Fibroblast of skin of right biceps (primary cell): ENCODE results near the gene ARSG.
"Not testable (repeated sequence)": the region's sequence is repeated elsewhere in the genome, so short reads cannot be mapped to it uniquely, and the experiment has no call there.

Experiments used
- DNase-seq: peaks from one replicate; pipeline ENCODE4 v3.0.0-alpha.2; 2013

ARSG gene

DNA sequence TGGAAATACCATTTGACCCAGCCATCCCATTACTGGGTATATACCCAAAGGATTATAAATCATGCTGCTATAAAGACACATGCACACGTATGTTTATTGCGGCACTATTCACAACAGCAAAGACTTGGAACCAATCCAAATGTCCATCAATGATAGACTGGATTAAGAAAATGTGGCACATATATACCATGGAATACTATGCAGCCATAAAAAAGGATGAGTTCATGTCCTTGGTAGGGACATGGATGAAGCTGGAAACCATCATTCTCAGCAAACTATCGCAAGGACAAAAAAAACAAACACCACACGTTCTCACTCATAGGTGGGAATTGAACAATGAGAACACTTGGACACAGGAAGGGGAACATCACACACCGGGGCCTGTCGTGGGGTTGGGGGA is 9.3 kb upstream of the ARSG start:
- not testable (repeated sequence) for DNase-seq

DNA sequence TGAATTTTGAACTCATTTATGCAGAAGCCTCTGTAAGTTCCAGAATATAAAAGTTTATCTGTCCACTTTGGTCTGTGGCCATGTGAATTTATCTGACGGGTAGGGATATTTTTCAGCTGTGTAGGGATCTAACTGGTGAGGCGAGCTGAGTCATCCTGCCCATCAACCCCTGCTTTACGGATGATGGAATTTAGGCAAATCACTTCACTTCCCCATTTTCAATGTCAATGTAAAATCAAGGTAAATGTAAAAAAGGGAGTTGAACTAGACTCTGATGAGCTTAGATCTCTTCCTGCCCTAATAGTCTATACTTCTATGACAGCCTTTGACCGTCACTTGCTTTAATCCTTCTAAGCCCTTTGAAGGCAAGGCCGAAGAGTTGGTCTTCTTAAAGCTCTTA is 2.9 kb upstream of the ARSG start:
- DNase-seq, result no peak

DNA sequence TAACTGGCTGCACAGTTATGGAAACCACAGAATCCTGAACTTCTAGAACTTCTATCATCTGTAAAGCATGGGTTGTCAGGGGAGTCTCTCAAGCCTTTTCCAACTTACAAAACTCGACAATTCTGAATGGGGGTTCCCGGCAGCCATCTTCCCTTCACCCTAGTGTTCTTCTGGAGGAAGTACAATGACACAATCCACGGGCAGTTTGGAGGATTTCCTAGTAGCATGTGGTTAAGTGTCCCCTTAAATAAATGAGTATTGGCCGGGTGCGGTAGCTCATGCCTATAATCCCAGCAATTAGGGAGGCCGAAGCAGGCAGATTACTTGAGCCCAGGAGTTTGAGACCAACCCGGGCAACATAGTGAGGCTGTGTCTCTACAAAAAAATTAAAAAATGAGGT is 2.5 kb upstream of the ARSG start:
- no peak for DNase-seq

DNA sequence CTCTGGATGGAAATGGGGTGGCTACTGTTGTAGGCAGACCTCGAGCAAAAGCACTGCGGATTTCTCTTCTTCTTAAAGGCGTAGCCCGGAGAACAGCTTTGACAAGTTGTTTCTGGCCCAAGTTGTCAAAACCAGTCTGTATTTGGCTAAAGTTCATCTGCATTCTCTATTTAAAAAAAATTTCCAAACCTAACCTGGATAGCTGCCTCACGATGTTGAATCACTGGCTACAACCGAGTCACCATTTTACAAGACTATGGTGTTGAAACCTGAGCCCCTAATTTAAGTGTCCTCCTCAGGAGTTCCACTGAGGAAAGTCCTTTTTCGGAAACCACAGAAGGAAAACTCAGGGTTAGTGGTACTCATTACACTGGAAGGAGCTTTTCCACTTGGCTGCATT is 1.8 kb upstream of the ARSG start:
- no peak for DNase-seq

DNA sequence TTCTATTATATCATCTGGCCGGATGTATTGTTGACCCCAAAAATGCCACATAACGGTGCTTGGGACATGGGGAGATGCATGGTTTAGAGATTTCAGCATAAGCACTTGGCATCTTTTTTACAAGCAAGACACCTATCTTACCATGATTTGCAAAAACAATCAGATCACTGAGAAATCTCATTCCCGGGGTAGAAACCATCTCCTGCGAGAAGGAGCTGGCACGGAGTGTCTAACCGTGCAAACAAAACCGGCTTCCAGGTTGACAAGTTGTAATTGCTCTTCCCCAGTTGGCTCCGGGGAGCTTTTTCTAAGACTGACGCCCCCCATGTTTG is 1.4 kb upstream of the ARSG start:
- DNase-seq, result no peak

DNA sequence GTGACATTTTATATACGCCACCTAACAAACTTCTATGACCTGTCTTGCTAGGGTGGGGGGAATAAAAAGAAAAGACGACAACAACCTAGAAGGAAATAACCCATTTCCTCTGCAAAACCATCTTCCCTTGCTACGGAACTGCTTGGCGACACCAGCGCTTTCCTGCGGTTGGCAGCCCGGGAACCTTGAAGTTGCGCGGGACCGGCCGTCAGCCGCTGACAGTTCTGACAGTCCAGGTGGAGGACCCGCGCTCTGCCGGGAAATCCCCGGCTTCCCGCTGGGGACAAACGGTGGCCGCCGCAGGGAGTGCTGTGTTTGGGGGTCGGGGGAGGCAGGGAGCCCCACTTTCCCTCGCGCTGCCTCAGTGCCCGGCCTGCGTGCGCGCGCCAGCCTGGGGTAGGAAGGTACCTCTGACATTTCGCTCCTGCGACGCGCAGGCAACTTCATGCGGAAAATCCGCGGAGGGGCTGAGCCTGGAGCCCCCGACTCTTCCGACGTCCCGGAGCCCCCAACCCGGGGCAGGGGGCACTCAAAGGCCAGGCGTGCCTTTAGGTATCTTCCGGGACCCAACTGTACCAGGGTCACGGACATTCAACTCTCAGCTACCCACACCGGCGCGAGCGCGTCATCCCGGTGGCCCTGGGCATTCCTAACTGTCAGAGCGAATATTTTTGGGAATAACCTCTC is 884 bp upstream of the ARSG start:
- DNase-seq, result no peak

DNA sequence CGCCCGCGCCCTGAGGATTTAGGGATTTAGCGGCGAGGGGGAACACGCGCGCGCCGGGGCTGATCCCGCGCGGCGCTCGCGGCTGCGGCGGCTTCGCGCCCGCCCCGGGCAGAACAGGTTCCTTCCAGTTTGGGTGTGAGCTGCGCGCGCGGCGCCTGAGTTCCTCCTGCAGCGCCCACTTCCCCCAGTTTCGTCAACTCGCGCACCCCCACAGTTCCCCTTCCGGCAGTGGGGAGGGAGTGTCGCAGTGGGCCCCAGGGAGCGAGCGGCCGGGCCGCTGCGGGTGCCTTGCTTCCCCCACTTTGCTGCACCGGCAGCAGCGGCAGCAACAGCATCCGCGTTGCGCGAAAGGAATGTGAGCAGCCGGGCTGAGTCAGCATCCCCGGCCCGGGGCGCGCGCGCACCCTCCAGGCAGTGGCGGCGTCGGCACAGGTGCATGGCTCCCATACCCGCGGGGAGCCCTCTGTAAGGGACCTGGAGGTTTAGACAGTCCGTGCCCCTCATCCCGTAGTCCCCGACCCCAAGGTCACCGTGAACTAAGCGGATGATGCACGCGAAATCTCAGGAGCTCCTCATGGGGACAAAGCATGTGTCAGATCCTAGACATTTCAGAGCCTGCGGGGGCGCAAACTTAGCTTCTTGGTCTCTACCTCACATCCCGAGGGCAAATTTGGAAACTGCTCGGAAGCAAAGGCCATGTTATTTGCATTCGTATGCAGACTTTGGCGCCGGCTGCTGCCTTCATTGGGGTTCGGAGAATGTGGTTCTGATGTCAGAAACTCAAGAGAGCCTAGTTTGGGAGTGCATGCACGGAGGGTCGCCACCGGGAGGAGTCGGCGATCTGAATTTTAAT is 767 bp downstream of the ARSG start:
- DNase-seq, result peak; percentile 62

DNA sequence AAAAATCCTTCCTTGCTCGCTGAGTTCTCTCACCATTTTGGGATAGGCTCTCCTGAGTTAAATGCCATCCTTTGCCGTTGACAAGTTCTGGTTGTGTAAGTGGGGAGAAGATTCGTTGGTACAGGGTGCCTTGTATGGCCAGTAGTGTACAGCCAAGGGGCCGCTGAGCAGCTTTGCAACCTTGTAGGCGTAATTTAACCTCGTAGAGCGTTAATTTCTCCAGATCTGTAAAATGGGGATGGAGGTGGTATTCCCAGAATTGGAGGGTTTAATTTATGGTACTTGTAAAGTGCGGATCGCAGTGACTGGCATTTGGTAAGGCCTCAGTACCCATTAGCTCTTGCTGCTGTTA is 1.4 kb downstream of the ARSG start:
- DNase-seq, result no peak

DNA sequence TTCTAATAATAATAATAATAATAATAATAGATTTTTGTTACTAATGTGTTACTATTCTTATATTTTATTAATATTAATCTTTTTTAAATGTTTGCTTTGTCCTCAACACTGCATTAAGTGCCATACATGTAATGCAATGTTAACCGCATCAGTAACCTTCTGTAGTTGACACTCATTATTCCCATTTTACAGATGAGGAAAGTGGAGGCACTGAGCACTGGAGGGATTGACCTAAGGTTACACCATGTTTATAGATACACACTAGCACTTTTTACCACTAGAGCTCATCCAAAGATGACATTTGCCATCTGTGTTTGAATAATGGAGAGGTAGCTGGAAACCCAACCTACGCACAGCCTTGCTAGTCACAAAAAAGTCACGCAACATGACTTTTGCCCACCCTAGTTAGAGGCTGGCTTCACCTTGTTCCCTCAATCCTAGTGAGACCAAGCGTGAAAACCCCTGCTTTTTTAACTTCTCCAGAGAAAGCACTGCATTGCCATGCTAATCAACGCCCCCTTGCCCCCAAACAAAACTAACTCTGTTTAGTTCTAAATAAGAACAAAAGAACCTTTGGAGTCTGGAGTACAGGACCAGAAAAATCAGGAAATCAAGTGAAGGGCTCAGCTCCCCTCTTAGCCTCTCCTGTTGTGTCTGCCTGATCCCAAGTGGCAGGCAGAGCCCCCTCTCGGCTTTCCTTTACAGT is 2.3 kb downstream of the ARSG start:
- DNase-seq, result no peak

DNA sequence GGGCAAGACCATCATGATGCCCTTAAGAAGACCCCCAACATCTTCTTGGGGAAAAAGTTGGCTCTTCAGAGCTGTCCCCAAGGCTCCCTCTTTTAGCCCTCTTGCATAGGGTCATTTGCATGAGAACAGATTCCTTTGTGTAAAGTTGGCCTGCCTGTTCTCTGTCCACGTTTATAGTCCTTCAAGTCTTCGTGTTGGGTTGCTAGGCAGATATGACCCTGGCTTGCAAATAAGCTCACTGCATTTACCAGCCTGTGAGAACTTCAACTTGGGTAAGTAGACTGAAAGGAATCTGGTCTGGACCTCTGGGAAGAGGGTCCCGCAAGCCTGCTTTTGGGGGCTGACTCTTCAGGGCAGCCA is 2.9 kb downstream of the ARSG start:
- no peak for DNase-seq

DNA sequence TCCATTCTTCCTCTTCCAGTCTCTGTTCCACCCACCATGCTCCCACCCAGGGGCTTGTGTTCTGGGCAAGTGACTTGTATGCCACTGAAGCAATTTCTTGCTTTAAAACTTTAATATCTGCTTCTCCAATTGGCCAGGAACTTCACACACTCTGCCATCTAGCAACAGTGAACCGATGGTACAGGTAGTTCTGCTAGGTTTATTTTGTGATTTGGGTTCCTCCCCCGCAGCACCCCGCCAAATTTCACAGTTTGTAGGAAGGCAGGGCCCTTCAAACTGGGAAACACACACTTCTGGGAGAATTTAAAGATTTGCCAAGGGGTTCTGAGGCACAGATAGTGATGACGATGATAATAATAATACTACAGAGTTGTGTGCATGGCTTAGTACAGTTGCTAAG is 3.3 kb downstream of the ARSG start:
- no peak for DNase-seq

DNA sequence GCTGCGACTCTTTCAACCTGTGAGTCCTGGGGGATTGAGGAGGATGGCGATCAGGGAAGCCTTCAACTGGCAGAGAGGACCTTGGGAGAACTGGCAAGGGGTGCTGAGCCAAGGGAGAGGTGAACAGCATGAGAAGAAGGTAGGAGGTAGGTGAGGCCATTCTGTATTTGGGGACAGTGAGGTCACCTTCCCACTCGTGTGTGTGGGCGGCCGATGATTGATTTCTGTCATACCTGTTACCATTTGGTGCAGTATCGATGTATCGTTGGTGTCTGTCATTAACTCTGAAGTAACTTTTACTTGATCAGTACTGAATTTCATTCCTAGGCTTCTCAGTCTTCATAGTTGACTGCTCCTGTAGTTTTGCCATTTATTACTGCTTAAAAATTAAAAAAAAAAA is 3.8 kb downstream of the ARSG start:
- DNase-seq, result no peak

DNA sequence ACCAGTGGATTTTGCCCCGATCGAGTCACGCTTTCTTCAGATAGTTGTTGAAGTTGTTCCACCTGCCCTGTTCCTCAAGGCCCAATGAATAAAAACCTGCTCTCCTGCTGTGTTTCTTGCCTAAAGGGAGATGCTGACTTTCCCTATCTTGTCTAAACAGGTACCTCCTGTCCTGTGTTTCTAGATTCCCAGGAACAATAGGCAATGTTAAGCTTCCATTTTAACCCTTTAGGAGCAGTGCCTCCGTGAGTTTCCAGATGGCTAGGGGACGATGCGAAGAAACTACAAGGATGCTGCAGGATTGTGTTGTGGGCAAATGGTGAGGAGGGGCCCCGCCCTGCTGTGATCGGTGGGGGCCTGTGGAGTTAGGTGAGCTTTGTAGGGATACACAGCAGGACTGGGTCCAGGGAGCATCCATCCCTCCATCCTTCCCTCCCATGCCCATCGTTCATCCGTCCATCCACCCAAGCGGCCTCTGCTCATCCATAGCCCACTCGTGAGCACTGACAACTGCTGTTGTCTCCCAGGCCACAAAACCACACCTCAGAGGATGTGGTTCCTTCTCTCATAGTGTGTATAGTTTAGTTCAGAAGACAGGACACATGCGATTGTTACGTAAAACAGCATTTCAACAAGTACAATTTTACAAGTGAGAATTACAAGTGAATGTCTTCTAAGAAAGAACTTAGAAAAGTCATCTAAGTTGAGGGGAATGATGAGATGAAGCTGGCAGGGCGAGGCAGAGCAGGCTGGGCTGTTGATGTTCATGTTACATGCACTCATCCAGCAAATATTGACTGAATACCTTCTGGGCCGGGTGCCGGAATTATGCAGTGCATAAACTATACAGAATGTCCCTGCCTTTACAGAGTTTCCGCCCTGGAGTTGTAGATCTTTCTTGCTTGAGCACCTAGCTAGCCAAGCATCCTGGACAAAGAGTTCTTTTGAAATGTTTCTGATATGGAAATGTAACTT is 5.2 kb downstream of the ARSG start:
- no peak for DNase-seq

DNA sequence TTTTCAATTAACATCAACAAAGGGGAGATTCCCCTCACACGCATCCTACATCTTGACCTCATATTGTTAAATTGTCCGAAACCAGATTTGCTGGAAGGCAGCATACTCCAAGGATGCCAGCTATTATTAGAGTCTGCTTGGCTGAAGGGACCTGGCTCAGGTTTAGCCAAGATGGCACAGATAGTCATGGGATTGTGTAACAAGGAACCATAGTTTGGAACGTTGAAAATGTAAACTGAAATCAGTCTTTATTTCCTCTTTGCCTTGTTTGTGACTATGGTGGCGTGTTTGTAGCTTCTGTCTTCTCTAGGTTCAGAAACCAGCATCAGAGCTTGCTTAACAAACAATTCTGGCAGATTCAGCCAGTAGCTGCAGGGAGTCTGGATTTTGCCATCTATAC is 5.9 kb downstream of the ARSG start:
- no peak for DNase-seq

DNA sequence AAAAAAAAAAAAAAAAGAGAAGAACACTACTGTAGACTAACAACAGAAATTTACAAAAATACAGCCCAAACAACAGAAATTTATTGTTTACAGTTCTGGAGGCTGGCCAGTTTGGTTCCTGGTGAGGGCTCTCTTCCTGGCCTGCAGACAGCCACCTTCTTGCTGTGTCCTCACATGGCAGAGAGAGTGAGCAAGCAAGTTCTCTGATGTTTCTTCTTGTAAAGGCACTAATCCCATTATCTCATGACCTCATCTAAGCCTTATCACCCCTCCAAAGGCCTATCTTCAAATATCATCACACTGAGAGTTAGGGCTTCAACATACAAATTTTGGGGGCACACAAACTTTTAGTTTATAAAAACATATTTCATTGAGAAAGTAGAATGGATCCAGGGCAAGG is 7.3 kb downstream of the ARSG start:
- DNase-seq, result no peak

DNA sequence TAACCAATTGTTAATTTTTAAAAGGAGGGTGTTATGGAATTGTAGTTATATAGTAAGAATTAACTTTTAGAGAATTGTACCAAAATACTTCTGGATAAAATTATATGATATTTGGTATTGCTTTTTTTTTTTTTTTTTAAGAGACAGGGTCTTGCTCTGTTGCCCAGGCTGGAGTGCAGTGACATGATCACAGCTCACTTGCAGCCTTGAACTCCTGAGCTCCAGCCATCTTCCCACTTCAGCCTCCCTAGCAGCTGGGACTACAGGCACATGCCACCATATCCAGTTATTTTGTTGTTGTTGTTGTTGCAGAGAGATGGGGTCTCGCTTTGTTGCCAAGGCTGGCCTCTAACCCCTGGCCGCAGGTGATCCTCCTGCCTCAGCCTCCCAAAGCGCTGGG is 8.5 kb downstream of the ARSG start:
- no peak for DNase-seq

DNA sequence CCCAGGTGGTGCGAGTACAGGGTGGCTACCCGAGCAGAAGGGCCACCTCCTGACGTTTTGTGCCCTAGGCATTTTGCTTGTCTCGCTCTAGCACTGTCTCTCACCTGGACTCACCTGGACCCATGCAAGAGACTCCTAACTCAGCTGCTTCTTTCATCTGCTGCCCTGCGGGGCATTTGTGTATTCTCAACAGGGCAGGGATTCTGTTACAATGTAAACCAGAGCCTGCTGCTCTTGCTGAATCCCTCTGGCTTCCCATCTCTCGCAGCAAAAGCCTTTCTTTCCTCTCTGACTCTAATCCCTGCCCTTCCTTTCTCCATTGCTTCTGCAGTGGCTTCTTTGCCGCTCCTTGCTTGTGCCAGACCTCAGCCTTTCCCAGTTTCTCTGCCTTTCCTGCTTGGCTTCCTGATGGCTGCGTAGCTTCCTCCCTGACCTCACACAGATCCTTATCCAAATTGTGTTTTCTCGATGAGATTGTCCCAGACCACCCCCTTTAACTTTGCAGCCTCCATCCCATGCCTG is 10.2 kb downstream of the ARSG start:
- no peak for DNase-seq

DNA sequence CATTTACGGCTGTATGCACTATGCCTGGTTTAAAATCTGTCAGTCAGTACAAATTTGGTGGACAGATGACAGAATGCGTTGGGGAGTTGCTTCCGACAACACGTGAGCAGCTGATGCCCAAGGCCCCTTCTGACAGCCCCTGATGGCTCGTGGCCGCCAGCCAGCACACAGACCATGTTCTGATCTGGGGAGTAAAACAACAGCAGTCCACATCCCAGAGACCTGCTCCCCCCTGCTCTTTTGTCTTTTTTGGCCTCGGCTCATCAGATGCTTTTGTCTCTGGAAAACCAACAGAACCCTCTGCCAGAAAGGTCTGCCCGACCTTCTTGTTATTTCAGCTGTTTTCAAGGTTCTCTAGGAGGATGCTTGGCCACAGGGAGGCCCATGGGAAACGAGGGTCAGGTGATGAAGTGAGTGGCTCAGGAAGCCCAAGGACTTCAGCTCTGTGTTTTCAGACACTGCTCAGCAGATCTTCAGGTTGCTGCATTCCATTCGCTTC is 10.8 kb downstream of the ARSG start:
- no peak for DNase-seq

DNA sequence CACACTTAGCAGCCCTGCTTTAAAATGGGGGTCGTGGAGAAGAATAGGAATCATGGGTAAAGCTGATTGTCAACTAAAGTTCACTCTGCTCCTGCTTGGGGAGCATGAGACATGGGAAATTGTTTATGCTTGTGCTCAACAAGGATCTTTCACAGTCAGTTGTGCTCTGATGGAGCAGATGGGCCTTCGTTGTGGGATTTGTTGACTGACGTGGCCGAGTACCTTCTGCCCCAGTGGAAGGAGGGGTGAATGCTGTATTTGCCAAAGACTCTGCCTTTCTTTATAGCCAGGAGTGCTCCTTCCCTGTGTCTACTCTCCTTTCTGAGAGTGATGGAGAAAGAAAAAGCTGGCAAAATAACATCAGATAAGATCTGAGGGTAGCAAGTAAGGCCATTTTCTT is 11.4 kb downstream of the ARSG start:
- no peak for DNase-seq

DNA sequence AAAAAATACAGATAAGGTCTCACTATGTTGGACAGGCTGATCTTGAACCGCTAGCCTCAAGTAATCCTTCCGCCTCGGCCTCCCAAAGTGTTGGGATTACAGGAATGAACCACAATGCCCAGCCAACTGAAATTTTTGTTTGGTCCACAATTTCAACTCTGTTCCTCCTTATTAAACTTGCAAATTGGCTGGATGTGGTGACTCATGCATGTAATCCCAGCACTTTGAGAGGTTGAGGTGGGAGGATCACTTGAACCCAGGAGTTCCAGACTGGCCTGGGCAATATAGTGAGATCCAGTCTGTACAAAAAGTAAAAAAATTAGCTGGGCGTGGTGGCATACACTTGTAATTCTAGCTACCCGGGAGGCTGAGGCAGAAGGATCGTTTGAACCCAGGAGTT is 13.4 kb downstream of the ARSG start:
- DNase-seq, result no peak

DNA sequence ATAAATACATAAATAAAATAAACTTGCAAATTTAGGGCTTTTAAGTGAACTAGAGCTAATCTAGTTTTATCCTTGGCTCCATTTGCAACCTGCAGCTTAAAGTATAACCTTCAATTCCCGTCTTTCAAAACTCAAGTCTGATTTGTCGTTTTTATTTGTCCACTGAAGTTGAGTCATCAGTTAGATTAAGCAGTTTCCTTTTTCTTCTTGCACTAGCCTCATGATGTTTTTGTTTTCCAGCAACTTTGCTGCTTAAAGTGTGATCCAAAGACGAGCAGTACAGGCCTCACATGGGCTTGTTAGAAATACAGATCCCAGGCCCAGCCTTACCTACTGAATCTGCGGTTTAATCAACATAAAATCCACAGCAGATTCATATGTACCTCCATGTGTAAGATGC is 13.8 kb downstream of the ARSG start:
- DNase-seq, result no peak

DNA sequence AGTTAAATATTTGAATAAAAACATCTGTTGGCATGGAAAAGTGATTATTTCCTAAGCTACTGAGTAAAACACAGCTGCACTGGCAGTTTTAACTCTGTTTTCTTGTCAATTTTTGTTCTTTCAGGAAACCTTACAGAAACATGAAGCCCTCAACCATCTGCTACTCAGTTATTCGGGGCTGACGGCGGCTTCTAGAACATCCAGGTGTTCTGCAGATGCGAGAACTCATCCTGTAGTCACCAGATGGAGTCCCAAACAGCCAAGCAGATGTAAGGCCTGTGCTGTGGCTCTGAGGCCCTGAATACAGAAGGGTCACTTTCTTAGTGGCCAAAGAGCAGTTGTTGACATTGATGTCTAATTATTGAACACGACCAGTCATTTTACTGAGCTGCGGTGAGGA is 15.5 kb downstream of the ARSG start:
- no peak for DNase-seq

DNA sequence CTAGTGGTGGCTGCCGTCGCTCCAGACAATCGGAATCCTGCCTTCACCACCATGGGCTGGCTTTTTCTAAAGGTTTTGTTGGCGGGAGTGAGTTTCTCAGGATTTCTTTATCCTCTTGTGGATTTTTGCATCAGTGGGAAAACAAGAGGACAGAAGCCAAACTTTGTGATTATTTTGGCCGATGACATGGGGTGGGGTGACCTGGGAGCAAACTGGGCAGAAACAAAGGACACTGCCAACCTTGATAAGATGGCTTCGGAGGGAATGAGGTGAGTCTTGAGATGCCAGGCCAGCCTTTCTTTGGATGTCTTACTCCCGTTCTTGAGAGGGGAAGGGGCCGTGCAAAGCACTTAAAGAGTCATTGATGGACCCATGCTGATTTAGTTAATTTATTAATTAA is 16.1 kb downstream of the ARSG start:
- DNase-seq, result no peak
